Uterus (tissue), 2 donors: ENCODE measurements around the gene STAG1.

Experiments used
- CTCF ChIP-seq, 4 experiments: fragments of 200-600 bp in 2 of 4; fragments of 450-650 bp in 2 of 4; sonication (generic) in 2 of 4; IDR thresholded peaks; one replicate each; pipeline ENCODE4 v1.5.1; 2016 to 2019; ENCODE audit warnings: antibody characterized with exemption in 4 of 4, mild to moderate bottlenecking in 2 of 4, moderate library complexity in 1 of 4
- POLR2A ChIP-seq, 2 donors: fragments of 450-650 bp; IDR thresholded peaks; one replicate each; pipeline ENCODE4 v1.6.1; 2016; ENCODE audit warnings: antibody characterized with exemption in 2 of 2, mild to moderate bottlenecking in 1 of 2, moderate library complexity in 1 of 2

- TF ChIP-seq CTCF (IDR thresholded peaks at IDR 0.05) (no peak), POLR2A (IDR thresholded peaks at IDR 0.05) (no peak)
Measured at GRCh38 chr3:136457793-136458192, 294.4 kb downstream of the STAG1 start.
